GM06990 (cell line): ENCODE data around the gene B9D1.

Experiments used
- DNase-seq: peaks from one replicate; pipeline ENCODE4 v3.0.0-alpha.2; 2011; ENCODE audit not compliant: insufficient read length; ENCODE audit errors: extremely low read depth
- H3K27me3 ChIP-seq: replicated peaks from 2 replicates; pipeline ENCODE4 v1.6.0; 2011; ENCODE audit warnings: low read length; ENCODE audit not compliant: control insufficient read depth, insufficient read depth
- H3K36me3 ChIP-seq: 2 replicates; pipeline ENCODE4 v1.5.1; 2011; ENCODE audit warnings: low read length; ENCODE audit not compliant: control insufficient read depth, insufficient read depth
- H3K4me3 ChIP-seq: replicated peaks from 2 replicates; pipeline ENCODE4 v1.5.1; 2011; ENCODE audit warnings: low read depth, mild to moderate bottlenecking, control low read depth, low read length
- TF ChIP-seq, protein P1 (sequence below): IDR thresholded peaks from 2 replicates; pipeline ENCODE4 v1.5.1; 2011; ENCODE audit warnings: low read length, control low read depth, mild to moderate bottlenecking, inconsistent platforms; ENCODE audit not compliant: insufficient read depth, poor library complexity, severe bottlenecking

Gene B9D1, protein sequence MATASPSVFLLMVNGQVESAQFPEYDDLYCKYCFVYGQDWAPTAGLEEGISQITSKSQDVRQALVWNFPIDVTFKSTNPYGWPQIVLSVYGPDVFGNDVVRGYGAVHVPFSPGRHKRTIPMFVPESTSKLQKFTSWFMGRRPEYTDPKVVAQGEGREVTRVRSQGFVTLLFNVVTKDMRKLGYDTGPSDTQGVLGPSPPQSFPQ

DNA sequence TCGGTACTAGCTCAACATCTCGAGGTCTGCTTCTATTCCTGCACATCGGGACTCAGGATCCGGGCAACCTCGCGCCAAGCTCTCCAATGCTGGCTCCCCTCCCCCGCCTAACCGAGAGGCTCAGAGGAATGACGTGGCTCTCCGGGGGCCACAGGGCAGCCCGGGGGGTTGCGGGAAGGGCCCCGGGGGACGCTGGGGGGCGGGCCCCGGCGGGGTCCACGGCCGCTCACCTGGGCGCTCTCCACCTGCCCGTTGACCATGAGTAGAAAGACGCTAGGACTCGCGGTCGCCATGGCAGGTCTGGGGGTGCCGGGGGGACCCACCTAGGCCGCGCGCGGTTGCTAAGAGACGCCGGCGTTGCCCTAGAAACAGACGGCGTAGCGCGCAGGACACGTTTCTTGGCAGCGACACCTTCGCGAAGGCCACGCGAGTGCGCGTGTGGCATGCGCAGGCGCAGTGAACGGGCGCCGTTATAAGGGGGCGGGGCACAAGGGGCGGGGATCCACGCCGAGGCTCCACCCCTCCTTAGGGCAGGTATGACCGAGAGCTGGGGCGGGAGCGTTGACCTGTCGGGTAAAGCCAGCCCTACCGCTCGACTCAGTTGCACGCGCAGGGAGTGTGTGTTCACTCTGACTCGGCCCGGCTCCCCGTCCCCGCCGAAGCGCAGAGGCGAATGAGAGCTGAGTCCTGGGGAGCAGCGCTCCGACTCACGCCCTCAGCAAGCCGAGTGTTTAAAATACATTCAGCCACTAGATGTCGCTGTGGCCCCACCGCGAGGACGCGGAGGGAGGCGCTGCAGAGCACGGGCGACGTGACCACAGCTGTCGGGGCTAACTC lies at the start of gene B9D1:
TSS of gene B9D1 (minus strand) at position 447 of the 837 bp plus-strand sequence. CDS start at position 293, 154 bp downstream.
- H3K27me3 ChIP-seq: no peaks in the 10 kb centered on the region; the same call in 1 of the 2 replicates
- TF ChIP-seq, protein P1, sequence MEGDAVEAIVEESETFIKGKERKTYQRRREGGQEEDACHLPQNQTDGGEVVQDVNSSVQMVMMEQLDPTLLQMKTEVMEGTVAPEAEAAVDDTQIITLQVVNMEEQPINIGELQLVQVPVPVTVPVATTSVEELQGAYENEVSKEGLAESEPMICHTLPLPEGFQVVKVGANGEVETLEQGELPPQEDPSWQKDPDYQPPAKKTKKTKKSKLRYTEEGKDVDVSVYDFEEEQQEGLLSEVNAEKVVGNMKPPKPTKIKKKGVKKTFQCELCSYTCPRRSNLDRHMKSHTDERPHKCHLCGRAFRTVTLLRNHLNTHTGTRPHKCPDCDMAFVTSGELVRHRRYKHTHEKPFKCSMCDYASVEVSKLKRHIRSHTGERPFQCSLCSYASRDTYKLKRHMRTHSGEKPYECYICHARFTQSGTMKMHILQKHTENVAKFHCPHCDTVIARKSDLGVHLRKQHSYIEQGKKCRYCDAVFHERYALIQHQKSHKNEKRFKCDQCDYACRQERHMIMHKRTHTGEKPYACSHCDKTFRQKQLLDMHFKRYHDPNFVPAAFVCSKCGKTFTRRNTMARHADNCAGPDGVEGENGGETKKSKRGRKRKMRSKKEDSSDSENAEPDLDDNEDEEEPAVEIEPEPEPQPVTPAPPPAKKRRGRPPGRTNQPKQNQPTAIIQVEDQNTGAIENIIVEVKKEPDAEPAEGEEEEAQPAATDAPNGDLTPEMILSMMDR: peak; percentile 93

DNA sequence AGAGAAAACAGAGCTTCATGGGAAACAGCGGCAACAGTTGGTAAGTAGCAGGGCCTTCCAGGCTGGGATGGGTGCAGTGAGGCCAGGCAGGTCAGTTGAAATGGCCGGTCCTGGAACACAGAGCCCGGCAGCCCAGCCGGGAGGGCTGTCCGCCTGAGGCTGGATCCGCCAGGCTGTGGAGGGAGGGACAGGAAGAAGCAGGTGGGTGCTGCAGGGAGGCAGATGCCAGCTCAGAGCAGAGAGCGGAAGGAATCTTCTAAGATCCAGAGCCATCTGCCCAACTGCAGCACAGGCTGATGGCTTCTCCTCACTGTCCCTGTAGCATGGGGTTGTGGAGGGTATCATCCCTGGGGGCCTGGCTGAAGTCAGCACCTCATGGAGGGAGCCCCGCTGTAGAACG lies 49.1 kb upstream of the B9D1 start:
- TF ChIP-seq, protein P1: no peak
- no peaks in the 10 kb centered on the region for H3K36me3 ChIP-seq
- no peak for DNase-seq
- peaks cover 3% of the 10 kb centered on the region; the same call in 1 of the 2 replicates for H3K27me3 ChIP-seq
- H3K4me3 ChIP-seq: no peak overlapping the region

More for the DNA sequence above, at the start of gene B9D1:
- peak; percentile 92 for DNase-seq
- H3K36me3 ChIP-seq: no peaks in the 10 kb centered on the region
- H3K4me3 ChIP-seq: peak within 1 kb of the TSS; percentile 77

DNA sequence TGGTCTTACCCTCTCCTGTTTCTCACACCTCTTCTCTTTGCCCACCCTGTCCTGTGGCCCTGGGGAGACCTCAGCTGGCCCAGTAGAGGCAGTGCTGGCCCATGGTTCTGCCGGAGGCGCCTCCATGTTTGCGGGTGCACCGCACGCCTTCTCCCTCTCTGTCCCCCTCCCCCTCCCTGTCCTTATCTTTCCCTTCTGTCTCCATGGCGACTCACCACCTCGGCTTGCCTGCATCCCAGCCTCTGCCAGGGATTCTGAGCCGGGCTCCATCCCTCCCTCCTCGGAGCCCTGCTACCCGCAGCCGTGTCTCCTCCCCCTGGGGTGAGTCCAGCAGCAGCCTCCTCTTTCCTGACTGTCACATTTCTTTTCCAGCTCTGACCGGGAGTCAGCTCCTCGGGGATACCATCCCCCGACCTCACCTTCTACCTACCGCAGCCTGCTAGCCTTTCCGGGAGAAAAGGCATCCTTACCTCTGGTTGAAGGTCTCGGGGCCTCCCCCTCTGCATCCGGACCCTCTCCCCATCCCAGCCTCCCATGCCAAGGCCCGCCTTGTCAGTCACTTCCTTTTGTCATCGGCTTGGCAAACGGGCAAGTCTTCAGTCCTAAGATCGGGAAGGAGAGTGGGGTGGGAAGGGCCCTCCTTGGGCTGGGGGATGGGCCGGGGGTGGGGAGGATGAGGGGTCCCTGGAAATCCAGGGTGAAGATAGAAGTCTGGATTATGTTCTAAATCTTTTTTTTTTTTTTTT lies 48.5 kb upstream of the B9D1 start, which contains the start of gene RNF112:
TSS of gene RNF112 (plus strand) at position 358 of the 746 bp plus-strand sequence. CDS start at position 535, 177 bp downstream.
- Histone ChIP-seq H3K4me3 (no peak within 1 kb of the TSS), H3K27me3 (peaks cover 3% of the 10 kb centered on the region; the same call in 1 of the 2 replicates), H3K36me3 (no peaks in the 10 kb centered on the region)
- no peak for DNase-seq
- TF ChIP-seq, protein P1: no peak

DNA sequence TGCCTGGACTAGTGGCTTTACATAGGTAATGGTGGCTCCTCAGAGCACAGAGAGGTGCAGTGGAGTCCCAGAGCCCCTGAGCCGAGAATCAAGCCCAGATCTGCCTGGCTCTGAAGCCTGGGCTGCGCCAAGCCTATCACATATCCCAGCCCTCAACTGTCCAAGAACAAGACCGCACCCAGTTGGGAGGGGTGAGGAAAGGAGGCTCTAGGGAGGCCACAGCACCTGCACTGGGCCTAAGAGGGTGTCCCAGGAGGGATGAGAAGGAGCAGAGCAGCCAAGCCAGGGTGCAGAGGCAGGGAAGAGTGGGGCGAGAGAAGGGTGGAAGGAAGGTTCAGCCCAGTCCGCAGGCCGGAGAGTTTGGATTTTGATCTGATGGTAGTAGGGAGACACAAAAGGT lies 47.6 kb upstream of the B9D1 start:
- TF ChIP-seq, protein P1: no peak
- peaks cover 3% of the 10 kb centered on the region; the same call in 1 of the 2 replicates for H3K27me3 ChIP-seq
- H3K36me3 ChIP-seq: no peaks in the 10 kb centered on the region
- H3K4me3 ChIP-seq: no peak overlapping the region
- DNase-seq: no peak

DNA sequence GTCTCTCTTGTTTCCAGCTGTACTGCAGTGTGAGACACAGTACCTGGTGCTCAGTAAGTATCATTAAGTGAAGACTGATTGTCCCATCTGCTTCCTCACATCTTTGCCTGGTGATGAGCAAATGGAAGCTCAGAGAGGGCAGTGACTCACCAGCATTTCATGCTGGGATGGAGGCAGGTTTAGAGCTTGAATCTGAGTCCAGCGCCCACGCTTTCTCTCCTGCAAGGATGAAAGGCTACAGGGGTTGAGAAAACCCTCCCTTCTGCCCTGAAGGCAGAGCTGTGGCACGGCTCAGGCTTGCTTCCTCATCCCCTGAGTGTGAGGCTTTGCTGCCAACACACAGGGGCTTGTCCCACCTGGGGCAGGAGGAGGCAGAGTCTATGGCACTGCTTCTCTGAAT lies 47.0 kb upstream of the B9D1 start:
- no peak overlapping the region for H3K4me3 ChIP-seq
- H3K27me3 ChIP-seq: peaks cover 3% of the 10 kb centered on the region; the same call in 1 of the 2 replicates
- DNase-seq: no peak
- TF ChIP-seq, protein P1: no peak
- no peaks in the 10 kb centered on the region for H3K36me3 ChIP-seq
